Spleen (tissue), 7 donors: Measurements from ENCODE around the gene FURIN.

ENCODE experiments used
- POLR2AphosphoS5 ChIP-seq, 3 donors: sonication (generic); formaldehyde crosslinking; IDR thresholded peaks; one replicate each; pipeline ENCODE4 v1.5.1; 2017; ENCODE audit warnings: antibody characterized with exemption in 3 of 3
- TF ChIP-seq, protein P1 (sequence below), 11 experiments: fragments of 200-600 bp in 7 of 11; fragments of 450-650 bp in 4 of 11; sonication (generic) in 4 of 11; IDR thresholded peaks in 8 of 11; conservative IDR thresholded peaks in 3 of 11; 1 replicate in 7 of 11; 2 replicates in 4 of 11; pipeline versions ENCODE4 v1.4.0 to v1.8.0; 2016 to 2021; ENCODE audit warnings: antibody characterized with exemption in 11 of 11, inconsistent platforms in 4 of 11, mild to moderate bottlenecking in 1 of 11
- donor health status: DM: no; HTN: no; CAD: no; lungs with moderate emphysema.
- donor health status: DM: no; HTN: no; CAD: no.
- donor health status: DM: no; HTN: no; CAD: no.

GRCh38 chr15:90836296-90836871 lies 32.0 kb upstream of the FURIN start:
- no peak for TF ChIP-seq POLR2AphosphoS5 (IDR thresholded peaks at IDR 0.05)
- TF ChIP-seq, protein P1, sequence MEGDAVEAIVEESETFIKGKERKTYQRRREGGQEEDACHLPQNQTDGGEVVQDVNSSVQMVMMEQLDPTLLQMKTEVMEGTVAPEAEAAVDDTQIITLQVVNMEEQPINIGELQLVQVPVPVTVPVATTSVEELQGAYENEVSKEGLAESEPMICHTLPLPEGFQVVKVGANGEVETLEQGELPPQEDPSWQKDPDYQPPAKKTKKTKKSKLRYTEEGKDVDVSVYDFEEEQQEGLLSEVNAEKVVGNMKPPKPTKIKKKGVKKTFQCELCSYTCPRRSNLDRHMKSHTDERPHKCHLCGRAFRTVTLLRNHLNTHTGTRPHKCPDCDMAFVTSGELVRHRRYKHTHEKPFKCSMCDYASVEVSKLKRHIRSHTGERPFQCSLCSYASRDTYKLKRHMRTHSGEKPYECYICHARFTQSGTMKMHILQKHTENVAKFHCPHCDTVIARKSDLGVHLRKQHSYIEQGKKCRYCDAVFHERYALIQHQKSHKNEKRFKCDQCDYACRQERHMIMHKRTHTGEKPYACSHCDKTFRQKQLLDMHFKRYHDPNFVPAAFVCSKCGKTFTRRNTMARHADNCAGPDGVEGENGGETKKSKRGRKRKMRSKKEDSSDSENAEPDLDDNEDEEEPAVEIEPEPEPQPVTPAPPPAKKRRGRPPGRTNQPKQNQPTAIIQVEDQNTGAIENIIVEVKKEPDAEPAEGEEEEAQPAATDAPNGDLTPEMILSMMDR (IDR thresholded peaks at IDR 0.05 in 8 of 11, conservative IDR thresholded peaks at IDR 0.05 in 3 of 11) = no peak
